GM21367 (cell line): ENCODE results near the gene POMP.

Source experiments
- ATAC-seq: cut with Tn5 transposase; IDR thresholded peaks from one replicate; pipeline ENCODE4 v1.9.1; 2021; ENCODE audit not compliant: unreplicated experiment

Gene POMP

GRCh38 chr13:28658796-28659620 is at the start of gene POMP:
Gene POMP, plus strand, starts transcription at chr13:28659130. Its CDS starts 55 bp downstream, at chr13:28659185.
- peak; percentile 71 for ATAC-seq

GRCh38 chr13:28609381-28609780 is 49.5 kb upstream of the POMP start:
- ATAC-seq = no peak

GRCh38 chr13:28609926-28610325 is 49.0 kb upstream of the POMP start:
- no peak for ATAC-seq

- ATAC-seq = no peak
Observed at GRCh38 chr13:28610996-28611395, 47.9 kb upstream of the POMP start.

GRCh38 chr13:28611654-28612131 is 47.2 kb upstream of the POMP start:
- ATAC-seq = no peak

GRCh38 chr13:28613562-28613961 is 45.4 kb upstream of the POMP start:
- no peak for ATAC-seq

- ATAC-seq = no peak
Observed at GRCh38 chr13:28615916-28616446, 42.9 kb upstream of the POMP start.

- no peak for ATAC-seq
Observed at GRCh38 chr13:28618230-28618994, 40.5 kb upstream of the POMP start.

GRCh38 chr13:28620011-28620830 is 38.7 kb upstream of the POMP start:
- ATAC-seq = no peak

GRCh38 chr13:28621449-28621848 is 37.5 kb upstream of the POMP start:
- ATAC-seq = no peak

- ATAC-seq = no peak
Observed at GRCh38 chr13:28622286-28622685, 36.6 kb upstream of the POMP start.

GRCh38 chr13:28623782-28624706 is 34.9 kb upstream of the POMP start:
- no peak for ATAC-seq

GRCh38 chr13:28624707-28625432 is 34.1 kb upstream of the POMP start:
- ATAC-seq = no peak

GRCh38 chr13:28626266-28626665 is 32.7 kb upstream of the POMP start:
- no peak for ATAC-seq

- no peak for ATAC-seq
Observed at GRCh38 chr13:28628241-28628640, 30.7 kb upstream of the POMP start.

GRCh38 chr13:28630869-28631268 is 28.1 kb upstream of the POMP start:
- no peak for ATAC-seq

- ATAC-seq = no peak
Observed at GRCh38 chr13:28631801-28632200, 27.1 kb upstream of the POMP start.

- no peak for ATAC-seq
Observed at GRCh38 chr13:28636069-28636468, 22.9 kb upstream of the POMP start.

GRCh38 chr13:28636677-28637317 is 22.1 kb upstream of the POMP start:
- no peak for ATAC-seq
